ENCODE data around the gene TTLL6. TPM values are rescaled to one million over a fixed set of nuclear protein-coding genes. Genes with fewer than 3 reads are reported as not detected.

Gene TTLL6
- total RNA-seq, 4 donors from 2014 or later = 0.34 to 1.2 (median 0.89) TPM

DNA sequence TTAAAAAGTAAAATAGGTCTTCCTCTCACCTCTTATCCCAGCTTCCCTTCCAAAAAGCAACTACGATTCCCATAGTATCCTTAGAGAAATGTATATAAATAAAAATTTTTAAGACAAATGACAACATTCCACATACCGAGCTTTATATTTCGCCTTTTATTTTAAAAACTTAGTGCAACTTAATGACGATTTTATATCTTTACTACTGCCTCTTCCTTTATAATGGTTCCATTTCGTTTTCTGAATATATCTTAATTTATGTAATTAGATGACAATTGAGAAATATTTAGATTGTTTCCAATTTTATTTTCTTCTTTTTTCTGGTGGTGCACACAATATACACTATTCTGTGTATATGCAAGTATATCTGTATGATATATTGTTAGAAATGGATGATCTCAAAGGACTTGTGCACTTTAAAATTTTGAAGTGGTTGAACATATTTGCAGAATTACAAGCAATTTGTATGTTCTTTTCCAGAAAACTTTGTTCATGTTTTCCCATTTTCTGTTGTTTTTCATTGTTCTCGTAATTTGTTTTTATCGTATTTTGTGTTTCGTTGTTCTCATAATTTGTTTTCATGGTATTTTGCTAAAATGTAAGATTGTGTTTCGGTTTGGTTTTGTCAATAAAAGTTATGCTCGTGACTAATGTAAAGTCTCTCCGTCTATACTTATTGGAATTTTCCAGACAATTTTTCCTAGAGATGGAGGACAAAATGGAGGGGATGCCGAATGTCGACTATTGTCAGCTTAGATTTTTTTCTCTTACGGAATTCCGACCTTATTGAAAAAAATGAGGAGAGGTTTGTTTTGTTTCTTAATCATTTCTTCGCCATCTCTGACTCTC, 68.1 kb downstream of the TTLL6 start:
- no peak overlapping the region for H3K4me3 ChIP-seq (replicated peaks in 1 of 3)
- H3K9me3 ChIP-seq = no peaks in the 10 kb centered on the region
- peaks cover 82% of the 10 kb centered on the region for H3K27me3 ChIP-seq
- TF ChIP-seq POLR2A (IDR thresholded peaks at IDR 0.05) = no peak
- no peak overlapping the region for H3K27ac ChIP-seq
- no peaks in the 10 kb centered on the region for H3K36me3 ChIP-seq
- peaks cover 0 to 2% of the 10 kb centered on the region in 2 donors for H3K4me1 ChIP-seq
- WGBS, 2 donors = 22 to 26% methylated on average over 16 of the region's 16 CpGs
- intact Hi-C loops (cut with DNase I) = no loop called here
- no peak for DNase-seq

DNA sequence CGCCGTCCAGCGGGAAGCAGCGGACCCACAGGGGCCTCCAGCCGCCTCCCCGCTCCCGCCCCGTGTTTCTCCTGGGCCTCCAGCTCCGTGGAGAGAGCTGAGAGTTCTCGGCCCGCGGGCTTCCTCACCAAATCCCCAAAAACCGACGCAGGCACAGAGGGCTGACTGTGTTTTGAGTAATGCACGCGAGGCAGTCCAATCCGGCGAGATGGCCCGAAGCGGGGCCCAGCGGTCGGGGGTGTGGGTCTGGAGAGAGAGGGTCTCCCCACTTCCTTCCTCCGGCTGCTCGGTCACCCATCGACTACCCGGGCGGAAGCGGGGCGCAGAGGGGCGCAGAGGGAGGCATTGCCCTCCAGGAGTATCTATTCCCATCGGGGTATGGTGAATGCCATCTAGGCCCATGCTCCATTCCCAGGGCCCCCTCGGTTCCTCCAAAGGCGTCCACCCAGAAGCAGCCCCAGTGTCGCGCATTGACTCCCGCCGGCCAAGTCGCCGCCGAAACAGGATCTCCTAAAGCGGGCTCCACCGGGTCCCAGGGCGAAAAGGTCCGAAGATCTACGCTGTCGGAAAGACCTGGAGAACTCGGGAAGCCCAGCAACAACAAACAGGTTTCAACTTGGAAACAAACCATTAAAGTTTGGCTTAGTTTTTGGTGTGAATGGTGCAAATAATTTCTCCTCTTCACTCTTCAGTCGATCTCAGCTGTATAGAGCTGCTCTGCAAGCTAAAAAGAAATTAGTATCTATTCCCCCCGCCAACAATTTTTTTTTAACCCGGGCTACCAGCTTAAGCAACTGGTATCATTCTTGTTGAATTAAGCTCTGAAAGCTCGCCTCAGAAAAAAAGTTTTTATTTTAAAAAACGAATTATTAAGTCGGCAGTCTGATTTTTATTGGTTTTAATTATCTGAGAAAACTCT, 69.3 kb downstream of the TTLL6 start:
- peaks cover 84% of the 10 kb centered on the region for H3K27me3 ChIP-seq
- peaks cover 0 to 2% of the 10 kb centered on the region in 2 donors for H3K4me1 ChIP-seq
- H3K27ac ChIP-seq = no peak overlapping the region
- 8 to 11% methylated on average over 21 to 39 of the region's 53 CpGs for WGBS, 2 donors
- no peak overlapping the region for H3K4me3 ChIP-seq (replicated peaks in 1 of 3)
- no peaks in the 10 kb centered on the region for H3K9me3 ChIP-seq
- no peak for DNase-seq
- TF ChIP-seq, protein P1, sequence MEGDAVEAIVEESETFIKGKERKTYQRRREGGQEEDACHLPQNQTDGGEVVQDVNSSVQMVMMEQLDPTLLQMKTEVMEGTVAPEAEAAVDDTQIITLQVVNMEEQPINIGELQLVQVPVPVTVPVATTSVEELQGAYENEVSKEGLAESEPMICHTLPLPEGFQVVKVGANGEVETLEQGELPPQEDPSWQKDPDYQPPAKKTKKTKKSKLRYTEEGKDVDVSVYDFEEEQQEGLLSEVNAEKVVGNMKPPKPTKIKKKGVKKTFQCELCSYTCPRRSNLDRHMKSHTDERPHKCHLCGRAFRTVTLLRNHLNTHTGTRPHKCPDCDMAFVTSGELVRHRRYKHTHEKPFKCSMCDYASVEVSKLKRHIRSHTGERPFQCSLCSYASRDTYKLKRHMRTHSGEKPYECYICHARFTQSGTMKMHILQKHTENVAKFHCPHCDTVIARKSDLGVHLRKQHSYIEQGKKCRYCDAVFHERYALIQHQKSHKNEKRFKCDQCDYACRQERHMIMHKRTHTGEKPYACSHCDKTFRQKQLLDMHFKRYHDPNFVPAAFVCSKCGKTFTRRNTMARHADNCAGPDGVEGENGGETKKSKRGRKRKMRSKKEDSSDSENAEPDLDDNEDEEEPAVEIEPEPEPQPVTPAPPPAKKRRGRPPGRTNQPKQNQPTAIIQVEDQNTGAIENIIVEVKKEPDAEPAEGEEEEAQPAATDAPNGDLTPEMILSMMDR (IDR thresholded peaks at IDR 0.05) = no peak
- no peak for TF ChIP-seq POLR2A (IDR thresholded peaks at IDR 0.05)
- intact Hi-C loops (cut with DNase I) = no loop called here
- H3K36me3 ChIP-seq = no peaks in the 10 kb centered on the region

DNA sequence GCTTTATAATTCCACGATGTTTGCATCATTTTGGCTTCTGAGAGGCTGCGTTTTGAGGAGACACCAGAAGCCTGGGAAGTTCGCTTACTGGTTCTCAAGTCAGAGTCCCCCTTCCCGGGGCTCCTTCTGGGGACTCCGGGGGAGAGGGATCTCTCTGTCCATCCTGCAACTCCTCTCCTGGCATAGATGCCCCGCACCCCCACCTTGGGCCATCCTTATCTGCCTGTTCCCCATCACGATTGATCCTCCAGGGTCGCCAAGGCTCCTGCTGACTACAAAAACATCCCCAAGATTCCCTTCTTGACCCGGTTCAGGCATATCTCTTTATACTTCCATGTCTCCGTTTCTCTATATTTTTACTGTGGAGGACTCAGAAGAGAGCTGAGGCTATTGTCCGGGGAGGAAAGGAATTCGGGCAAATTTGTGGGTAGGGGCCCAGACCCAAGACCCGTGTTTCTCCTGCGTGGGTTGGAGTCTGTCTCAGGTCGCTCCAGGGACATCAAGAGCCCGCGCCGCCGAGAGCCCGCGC, 70.0 kb downstream of the TTLL6 start:
- no peaks in the 10 kb centered on the region for H3K36me3 ChIP-seq
- DNase-seq = no peak
- no peak for TF ChIP-seq POLR2A (IDR thresholded peaks at IDR 0.05)
- TF ChIP-seq, protein P1 (IDR thresholded peaks at IDR 0.05) = no peak
- peaks cover 0 to 2% of the 10 kb centered on the region in 2 donors for H3K4me1 ChIP-seq
- WGBS, 2 donors = 2 to 6% methylated on average over 16 to 17 of the region's 21 CpGs
- no peaks in the 10 kb centered on the region for H3K9me3 ChIP-seq
- H3K4me3 ChIP-seq (replicated peaks in 1 of 3) = no peak overlapping the region
- H3K27ac ChIP-seq = no peak overlapping the region
- peaks cover 81% of the 10 kb centered on the region for H3K27me3 ChIP-seq
- intact Hi-C loops (cut with DNase I) = no loop called here

DNA sequence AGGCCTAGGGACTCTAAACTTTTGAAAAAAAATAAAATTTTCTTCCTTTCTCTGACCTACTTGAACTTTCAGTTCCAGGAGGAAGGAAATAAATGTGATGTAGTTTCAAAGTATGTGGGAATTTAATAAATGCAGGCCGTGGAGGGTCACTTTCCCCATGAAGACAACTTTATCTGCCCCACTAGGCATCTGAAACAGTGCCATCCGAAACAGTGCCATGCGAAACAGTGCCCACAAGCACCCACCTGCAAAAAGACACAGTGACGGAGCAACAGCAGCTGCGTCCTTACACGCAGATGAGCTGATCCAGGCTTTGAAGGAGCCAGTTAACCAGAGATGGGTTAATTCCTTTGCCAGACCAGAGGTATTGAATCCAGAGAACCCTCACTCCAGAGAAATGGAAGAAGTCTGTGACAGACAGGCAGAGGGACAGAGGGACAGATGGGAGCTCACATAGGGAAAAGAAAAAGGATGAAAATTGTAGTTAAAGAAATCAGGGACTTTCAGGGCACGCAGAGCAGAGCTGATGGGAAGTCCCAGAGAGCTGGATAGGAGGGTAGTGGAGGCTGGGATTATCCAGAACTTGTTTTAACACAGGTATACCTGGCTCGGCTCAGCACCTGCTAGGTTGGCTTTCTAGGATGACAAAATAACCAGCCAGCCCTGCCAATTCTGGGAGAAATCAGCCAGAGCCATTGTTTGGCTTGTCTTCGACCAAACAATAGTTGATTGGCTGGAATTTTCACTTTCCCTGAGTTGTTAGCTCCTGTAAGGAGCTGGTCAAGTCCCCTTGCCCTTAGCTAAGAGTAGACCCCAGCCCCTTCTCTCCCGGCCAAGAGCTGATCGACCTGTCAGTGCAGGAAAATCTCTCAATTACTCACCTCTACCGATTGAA, 71.4 kb downstream of the TTLL6 start:
- Histone ChIP-seq H3K4me3 (replicated peaks in 1 of 3) (no peak overlapping the region), H3K27ac (no peak overlapping the region), H3K36me3 (no peaks in the 10 kb centered on the region), H3K4me1 (peaks cover 0 to 2% of the 10 kb centered on the region in 2 donors), H3K27me3 (peaks cover 77% of the 10 kb centered on the region), H3K9me3 (no peaks in the 10 kb centered on the region)
- intact Hi-C loops (cut with DNase I) = no loop called here
- no peak for DNase-seq
- WGBS, 2 donors = 18 to 22% methylated on average over 12 of the region's 12 CpGs
- TF ChIP-seq, protein P1 (IDR thresholded peaks at IDR 0.05) = no peak
- TF ChIP-seq POLR2A (IDR thresholded peaks at IDR 0.05) = no peak

DNA sequence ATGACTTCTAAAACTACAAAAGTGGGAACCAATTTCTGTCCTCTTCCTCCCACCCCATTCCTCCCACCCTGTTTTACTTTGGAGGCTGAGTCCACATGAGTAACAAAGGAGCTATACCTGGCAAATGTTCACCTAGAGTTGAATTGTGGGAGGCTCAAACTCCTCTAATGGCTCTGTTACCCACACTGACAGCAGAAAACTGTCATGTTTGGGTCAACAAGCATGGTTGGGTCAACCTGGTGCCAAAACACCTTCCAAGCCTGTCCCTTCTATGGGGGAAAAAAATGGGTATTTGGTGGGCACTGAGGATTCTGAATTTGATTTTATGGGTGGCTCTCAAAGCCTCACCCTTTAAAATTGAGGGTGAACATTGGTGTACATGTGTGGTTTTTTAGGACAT, 76.5 kb downstream of the TTLL6 start:
- H3K27me3 ChIP-seq = peaks cover 66% of the 10 kb centered on the region
- intact Hi-C loops (cut with DNase I) = no loop called here
- no peak overlapping the region for H3K4me3 ChIP-seq (replicated peaks in 1 of 3)
- no peak for DNase-seq
- H3K36me3 ChIP-seq = no peaks in the 10 kb centered on the region
- no peaks in the 10 kb centered on the region for H3K9me3 ChIP-seq
- H3K4me1 ChIP-seq = no peaks in the 10 kb centered on the region
- TF ChIP-seq POLR2A (IDR thresholded peaks at IDR 0.05) = no peak
- TF ChIP-seq, protein P1 (IDR thresholded peaks at IDR 0.05) = no peak
- no peak overlapping the region for H3K27ac ChIP-seq

Data from thyroid gland (tissue), 4 donors.